Measurements from ENCODE around the gene VPS13D.

VPS13D gene

DNA sequence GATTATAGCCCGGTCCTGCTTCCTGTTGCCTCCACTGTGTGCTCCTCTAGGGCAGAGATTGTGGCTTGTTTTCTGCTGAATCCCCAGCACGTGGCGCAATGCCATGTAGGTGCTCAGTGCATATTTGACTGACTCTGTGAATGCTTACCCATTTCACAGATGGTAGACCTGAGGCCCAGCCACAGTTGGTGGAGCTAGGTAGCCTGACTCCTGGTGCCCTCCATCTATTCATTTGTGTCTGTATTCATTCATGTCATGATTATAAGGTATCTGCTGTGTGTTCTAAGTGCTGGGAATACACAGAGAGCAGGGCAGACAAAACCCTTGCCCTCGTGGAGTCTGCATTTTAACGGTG is 40.5 kb upstream of the VPS13D start:
- Mint-ChIP-seq H3K36me3 (ENCODE audit: low read depth) (peaks cover 88% of the 10 kb centered on the region), H3K27ac (peak overlapping the region; percentile 22), H3K4me3 (no peak overlapping the region), H3K27me3 (no peaks in the 10 kb centered on the region), H3K4me1 (ENCODE audit: low read depth) (peaks cover 94% of the 10 kb centered on the region), H3K9me3 (no peaks in the 10 kb centered on the region)
- intact Hi-C loops (cut with micrococcal nuclease) = no loop called here

DNA sequence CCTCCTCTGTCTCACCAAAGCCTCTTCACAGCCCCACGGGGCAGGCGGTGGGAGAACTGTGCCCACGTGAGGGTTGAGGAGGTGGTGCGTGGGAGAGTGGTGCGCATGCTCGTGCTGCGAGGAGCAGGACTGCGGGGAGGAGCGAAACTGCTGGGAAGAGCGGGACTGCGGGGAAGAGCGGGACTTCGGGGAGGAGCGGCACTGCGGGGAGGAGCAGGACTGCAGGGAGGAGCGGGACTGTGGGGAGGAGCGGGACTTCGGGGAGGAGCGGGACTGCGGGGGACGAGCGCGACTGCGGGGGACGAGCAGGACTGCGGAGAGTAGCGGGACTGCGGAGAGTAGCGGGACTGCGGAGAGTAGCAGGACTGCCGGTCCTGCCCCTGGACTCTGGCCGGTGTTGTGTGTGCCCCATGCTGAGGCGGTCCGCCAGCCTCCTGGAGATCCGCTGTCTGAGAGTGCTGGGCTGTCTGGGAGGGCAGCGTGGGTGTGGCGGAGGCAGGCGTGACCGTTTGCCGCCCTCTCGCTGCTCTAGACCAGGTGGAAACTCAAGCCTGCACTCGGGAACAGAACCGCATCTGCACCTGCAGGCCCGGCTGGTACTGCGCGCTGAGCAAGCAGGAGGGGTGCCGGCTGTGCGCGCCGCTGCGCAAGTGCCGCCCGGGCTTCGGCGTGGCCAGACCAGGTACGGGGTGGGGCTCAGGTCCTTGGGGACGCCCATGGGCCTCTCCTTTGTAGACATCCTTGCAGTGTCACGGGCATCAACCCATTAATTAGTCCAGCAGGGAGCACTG is 38.4 kb upstream of the VPS13D start:
- peak overlapping the region; percentile 75 for H3K27ac Mint-ChIP-seq
- intact Hi-C loops (cut with micrococcal nuclease) = no loop called here
- H3K36me3 Mint-ChIP-seq (ENCODE audit: low read depth) = peaks cover 92% of the 10 kb centered on the region
- no peaks in the 10 kb centered on the region for H3K9me3 Mint-ChIP-seq
- no peak overlapping the region for H3K4me3 Mint-ChIP-seq
- H3K27me3 Mint-ChIP-seq = no peaks in the 10 kb centered on the region
- H3K4me1 Mint-ChIP-seq (ENCODE audit: low read depth) = peaks cover 93% of the 10 kb centered on the region

DNA sequence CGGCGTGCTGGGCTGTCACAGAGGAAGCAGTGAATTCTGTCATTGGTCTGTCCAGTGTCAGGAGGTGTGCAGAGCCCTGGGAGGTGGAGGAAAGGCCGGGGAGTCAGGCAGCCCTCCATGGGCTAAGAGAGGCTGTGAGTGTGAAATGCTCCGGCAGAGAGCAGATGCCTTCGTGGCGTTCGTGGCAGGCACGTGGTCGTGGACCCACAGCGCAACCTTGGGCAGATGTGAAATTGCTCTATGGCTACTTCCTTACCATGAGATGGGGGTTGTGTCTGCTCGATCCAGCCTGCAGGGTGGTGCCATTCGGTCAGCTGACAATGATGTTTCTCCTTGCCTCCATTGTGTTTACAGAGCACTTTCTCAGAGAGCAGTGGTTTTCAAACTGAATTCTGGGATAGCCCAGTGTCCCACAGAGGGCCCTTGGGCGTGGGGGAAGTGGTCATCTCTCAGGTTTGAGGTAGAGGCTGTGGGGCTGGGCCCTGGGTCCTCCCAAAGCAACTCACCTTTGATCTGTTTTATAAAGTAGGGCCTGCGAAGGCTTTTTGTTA is 35.1 kb upstream of the VPS13D start:
- H3K4me3 Mint-ChIP-seq = no peak overlapping the region
- intact Hi-C loops (cut with micrococcal nuclease) = no loop called here
- H3K4me1 Mint-ChIP-seq (ENCODE audit: low read depth) = peaks cover 77% of the 10 kb centered on the region
- peak overlapping the region; percentile 81 for H3K27ac Mint-ChIP-seq
- peaks cover 91% of the 10 kb centered on the region for H3K36me3 Mint-ChIP-seq (ENCODE audit: low read depth)
- H3K9me3 Mint-ChIP-seq = no peaks in the 10 kb centered on the region
- H3K27me3 Mint-ChIP-seq = no peaks in the 10 kb centered on the region

DNA sequence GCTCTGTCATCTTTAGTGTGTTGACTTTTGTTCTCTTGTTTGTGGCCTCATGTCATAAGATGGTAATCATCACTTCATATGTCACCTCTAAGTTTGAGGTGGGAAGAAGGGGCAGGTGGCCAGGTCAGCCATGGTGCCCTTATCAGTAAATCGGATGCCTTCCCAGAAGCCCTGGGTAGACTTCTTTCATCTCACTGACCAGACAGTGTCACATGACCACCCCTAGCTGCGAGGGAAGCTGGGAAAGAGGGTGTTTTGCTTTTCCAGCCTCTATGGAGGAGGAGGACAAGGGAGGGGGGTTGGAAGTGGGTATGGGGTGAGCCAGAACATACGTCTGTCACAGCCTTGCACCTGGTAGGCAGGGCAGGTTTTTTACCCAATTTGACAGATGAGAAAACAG is 34.4 kb upstream of the VPS13D start:
- Mint-ChIP-seq H3K4me1 (ENCODE audit: low read depth) (peaks cover 75% of the 10 kb centered on the region), H3K27ac (peak overlapping the region; percentile 81), H3K27me3 (no peaks in the 10 kb centered on the region), H3K36me3 (ENCODE audit: low read depth) (peaks cover 91% of the 10 kb centered on the region), H3K4me3 (no peak overlapping the region), H3K9me3 (no peaks in the 10 kb centered on the region)
- intact Hi-C loops (cut with micrococcal nuclease) = no loop called here

DNA sequence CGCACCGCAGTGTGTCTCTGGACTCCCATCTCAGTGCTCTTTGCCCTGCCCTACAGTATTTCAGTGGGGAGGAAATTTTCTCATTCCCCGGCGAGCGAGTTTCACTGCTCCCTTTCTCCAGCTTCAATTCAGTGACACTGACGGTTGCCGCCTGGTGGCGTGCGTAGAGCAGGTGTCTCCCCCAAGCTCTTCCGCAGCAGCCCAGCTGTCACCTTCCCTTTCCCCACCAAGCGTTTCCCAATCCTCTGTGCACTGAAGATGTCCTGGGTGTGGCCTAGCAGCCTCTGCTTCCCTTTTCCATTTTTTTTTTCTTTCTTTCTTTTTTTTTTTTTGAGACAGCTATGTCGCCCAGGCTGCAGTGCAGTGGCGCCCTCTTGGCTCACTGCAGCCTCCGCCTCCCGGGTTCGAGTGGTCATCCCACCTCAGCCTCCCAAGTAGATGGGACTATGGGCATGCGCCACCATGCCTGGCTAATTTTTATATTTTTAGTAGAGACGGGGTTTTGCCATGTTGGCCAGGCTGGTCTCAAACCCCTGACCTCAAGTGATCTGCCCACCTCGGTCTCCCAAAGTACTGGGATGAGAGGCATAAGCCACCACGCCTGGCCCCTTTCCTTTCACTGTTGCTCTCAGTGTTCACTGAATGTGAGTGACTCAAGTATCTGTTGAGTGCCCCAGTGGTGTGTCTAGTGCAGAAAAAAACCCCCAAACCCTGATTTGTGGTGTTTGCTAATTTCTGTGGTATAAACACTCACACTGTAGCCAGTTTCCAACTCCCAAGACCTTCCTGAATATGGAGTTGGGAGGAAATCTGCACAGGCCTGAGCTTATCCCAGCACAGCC is 33.0 kb upstream of the VPS13D start:
- Mint-ChIP-seq H3K4me3 (no peak overlapping the region), H3K36me3 (ENCODE audit: low read depth) (peaks cover 91% of the 10 kb centered on the region), H3K9me3 (no peaks in the 10 kb centered on the region)

DNA sequence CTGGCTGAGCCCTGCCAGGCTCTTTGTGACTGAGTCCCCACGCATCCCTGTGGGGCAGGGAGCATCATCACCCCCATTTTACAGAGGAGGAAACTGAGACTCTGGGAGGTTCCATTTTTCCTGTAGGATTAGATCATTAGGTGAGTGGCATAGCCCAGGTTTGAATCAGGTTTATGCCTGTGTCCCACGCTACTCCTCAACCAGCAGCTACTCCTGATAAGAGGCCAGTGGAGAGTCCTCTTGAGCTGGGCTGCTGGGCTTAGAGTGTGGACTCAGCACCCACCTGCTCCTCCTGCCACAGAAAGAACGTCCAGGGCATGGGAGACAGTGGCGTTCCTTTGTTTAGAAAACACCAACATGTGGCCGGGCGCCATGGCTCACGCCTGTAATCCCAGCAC is 32.3 kb upstream of the VPS13D start:
- peaks cover 54% of the 10 kb centered on the region for H3K4me1 Mint-ChIP-seq (ENCODE audit: low read depth)
- no peaks in the 10 kb centered on the region for H3K9me3 Mint-ChIP-seq
- H3K36me3 Mint-ChIP-seq (ENCODE audit: low read depth) = peaks cover 91% of the 10 kb centered on the region
- intact Hi-C loops (cut with micrococcal nuclease) = no loop called here
- H3K27ac Mint-ChIP-seq = peak overlapping the region; percentile 63
- no peaks in the 10 kb centered on the region for H3K27me3 Mint-ChIP-seq
- H3K4me3 Mint-ChIP-seq = no peak overlapping the region

More for the DNA sequence above, 33.0 kb upstream of the VPS13D start:
- H3K27ac Mint-ChIP-seq = peak overlapping the region; percentile 63
- H3K27me3 Mint-ChIP-seq = no peaks in the 10 kb centered on the region
- intact Hi-C loops (cut with micrococcal nuclease) = no loop called here
- peaks cover 60% of the 10 kb centered on the region for H3K4me1 Mint-ChIP-seq (ENCODE audit: low read depth)

DNA sequence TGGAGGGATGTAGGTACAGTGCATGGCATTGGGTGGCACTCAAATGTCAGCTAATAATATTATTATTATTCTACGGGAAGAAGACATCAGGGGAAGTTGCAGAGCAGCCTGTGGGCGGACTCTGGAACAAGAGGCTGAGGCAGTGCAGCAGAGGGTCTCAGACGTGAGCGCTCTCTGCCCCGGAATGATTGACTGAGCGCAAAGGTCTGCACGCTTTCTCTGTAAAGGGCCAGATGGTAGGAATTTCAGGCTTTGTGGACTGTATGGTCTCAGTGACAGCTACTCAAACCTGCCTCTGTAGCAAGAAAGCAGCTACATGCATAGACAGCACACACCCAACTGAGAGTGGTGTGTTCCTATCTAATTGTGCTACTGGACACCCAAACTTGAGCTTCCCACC is 29.6 kb upstream of the VPS13D start:
- peaks cover 27% of the 10 kb centered on the region for H3K4me1 Mint-ChIP-seq (ENCODE audit: low read depth)

DNA sequence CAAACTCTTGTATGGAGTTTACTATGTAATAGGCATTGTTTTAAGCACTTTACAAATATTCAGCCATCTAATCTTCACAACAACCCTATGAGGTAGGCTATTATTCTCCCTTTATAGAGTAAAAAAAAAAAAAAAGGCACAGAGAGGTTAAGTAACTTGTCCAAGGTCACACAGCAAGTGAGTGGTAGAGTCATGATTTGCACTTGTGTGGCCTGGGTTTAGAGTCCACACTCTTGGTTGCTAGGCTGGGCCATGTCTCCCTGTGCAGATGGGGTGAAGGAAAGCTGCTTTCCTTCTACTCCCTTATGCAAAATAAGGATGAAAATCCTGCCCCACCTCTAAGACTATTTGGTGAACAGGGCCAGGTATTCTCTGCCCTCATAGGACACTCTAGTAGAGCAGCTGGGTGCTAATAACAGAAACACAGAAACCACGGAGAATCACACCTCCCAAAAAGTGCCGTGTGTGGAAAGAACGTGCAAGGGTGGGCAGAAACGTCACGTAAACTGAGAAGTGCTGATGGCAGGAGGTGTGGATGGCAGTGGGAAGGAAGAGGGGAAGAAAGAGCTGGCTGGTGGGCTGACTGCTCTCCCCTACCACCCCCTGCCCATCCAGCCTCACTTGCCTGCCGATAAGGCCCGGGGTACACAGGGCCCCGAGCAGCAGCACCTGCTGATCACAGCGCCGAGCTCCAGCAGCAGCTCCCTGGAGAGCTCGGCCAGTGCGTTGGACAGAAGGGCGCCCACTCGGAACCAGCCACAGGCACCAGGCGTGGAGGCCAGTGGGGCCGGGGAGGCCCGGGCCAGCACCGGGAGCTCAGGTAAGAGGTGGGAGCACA is 28.3 kb upstream of the VPS13D start:
- Mint-ChIP-seq H3K36me3 (ENCODE audit: low read depth) (peaks cover 99% of the 10 kb centered on the region), H3K27ac (peak overlapping the region; percentile 16), H3K4me3 (no peak overlapping the region), H3K4me1 (ENCODE audit: low read depth) (peaks cover 16% of the 10 kb centered on the region), H3K9me3 (no peaks in the 10 kb centered on the region), H3K27me3 (no peaks in the 10 kb centered on the region)
- intact Hi-C loops (cut with micrococcal nuclease) = no loop called here

More for the DNA sequence above, 29.6 kb upstream of the VPS13D start:
- Mint-ChIP-seq H3K27me3 (no peaks in the 10 kb centered on the region), H3K36me3 (ENCODE audit: low read depth) (peaks cover 91% of the 10 kb centered on the region), H3K4me3 (no peak overlapping the region), H3K9me3 (no peaks in the 10 kb centered on the region), H3K27ac (no peak overlapping the region)
- intact Hi-C loops (cut with micrococcal nuclease) = no loop called here

DNA sequence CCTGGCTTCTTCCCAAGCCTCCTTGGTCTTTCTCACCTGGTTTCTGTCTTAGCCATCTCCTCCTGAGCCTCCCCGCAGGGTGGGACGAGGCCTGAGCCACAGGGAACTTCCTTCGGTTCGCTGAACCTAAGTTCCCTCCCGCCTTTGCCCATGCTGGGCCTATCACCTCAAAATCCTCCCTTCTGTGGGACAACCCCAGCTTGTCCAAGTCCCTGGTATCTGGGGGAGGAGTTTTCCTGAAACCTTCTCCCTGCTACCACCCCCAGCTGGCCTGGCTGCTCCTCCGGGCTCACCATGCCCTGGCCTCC is 27.7 kb upstream of the VPS13D start:
- H3K27ac Mint-ChIP-seq = no peak overlapping the region
- H3K9me3 Mint-ChIP-seq = no peaks in the 10 kb centered on the region
- peaks cover 100% of the 10 kb centered on the region for H3K36me3 Mint-ChIP-seq (ENCODE audit: low read depth)
- intact Hi-C loops (cut with micrococcal nuclease) = no loop called here
- no peak overlapping the region for H3K4me3 Mint-ChIP-seq
- peaks cover 10% of the 10 kb centered on the region for H3K4me1 Mint-ChIP-seq (ENCODE audit: low read depth)
- H3K27me3 Mint-ChIP-seq = no peaks in the 10 kb centered on the region

DNA sequence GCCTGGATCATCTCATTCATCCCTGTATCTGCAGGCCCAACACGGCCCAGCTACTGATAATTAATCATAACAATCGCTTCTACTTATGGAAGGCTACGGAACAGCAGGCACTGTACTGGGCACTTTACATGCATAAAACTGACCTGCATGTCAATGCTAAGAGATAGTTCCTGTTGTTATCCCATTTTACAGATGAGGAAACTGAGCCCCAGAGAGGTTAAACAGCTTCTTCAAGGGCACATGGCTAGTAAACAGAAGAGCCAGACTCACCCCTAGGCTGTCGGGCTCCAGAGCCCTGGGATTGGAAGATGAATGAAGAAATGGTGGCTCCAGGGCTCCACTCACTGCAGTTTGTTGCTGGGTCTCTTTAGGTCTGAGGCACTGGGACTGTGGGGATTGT is 27.3 kb upstream of the VPS13D start:
- intact Hi-C loops (cut with micrococcal nuclease) = no loop called here
- Mint-ChIP-seq H3K36me3 (ENCODE audit: low read depth) (peaks cover 100% of the 10 kb centered on the region), H3K27ac (no peak overlapping the region), H3K4me3 (no peak overlapping the region), H3K4me1 (ENCODE audit: low read depth) (peaks cover 6% of the 10 kb centered on the region), H3K27me3 (no peaks in the 10 kb centered on the region), H3K9me3 (no peaks in the 10 kb centered on the region)

DNA sequence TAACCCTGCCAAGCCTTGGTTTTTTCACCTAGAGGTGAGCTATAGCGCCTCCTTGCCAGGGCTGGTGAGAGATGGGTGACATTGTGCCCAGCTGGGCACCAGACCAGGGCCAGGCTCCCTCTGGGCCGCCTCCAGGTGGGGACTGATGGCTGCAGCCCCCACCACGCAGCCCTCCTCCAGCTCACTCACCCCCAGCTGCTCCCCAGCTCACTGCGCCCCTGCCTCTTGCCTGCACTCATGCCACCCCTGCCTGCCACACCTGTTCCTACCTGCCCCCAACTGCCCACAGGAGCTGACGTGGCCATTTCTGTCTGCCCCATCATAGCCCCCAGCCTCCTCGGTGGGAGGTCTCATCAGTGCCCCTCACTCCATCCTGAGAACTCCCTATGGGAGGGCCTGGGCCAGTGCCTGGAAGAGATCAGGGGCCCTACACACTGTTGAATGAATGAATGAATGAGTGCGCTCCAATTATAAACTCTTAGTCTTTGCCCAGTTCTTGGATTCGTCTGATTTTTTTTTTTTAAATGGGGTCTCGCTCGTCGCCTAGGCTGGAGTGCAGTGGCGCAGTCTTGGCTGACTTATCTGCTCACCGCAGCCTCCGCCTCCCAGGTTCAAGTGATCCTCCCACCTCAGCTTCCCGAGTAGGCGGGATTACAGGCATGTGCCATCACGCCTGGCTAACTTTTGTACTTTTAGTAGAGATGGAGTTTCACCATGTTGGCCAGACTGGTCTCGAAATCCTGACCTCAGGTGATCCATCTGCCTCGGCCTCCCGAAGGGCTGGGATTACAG is 26.4 kb upstream of the VPS13D start:
- Mint-ChIP-seq H3K4me3 (no peak overlapping the region), H3K9me3 (no peaks in the 10 kb centered on the region), H3K27me3 (no peaks in the 10 kb centered on the region), H3K36me3 (ENCODE audit: low read depth) (peaks cover 100% of the 10 kb centered on the region), H3K4me1 (ENCODE audit: low read depth) (peaks cover 12% of the 10 kb centered on the region), H3K27ac (no peak overlapping the region)
- intact Hi-C loops (cut with micrococcal nuclease) = no loop called here

DNA sequence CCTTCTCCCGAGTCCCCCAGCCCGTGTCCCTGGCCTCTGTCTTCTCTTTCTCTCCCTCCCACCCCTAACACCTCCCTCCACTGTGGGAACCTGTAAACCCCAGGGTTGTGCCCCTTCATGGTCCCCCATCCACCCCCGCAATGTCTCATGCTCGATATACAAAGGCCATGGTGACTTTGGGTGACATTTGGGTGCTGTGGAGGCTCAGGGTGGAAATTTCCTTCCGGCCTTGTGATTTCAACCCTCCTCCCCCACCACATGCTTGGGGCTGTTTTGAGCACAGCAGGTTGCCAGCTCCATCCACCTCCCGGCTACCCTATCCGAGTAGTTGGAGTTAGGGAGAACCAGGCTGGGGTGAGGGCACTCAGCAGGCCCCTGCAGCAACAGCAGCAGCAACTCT is 25.7 kb upstream of the VPS13D start:
- peaks cover 17% of the 10 kb centered on the region for H3K4me1 Mint-ChIP-seq (ENCODE audit: low read depth)
- H3K36me3 Mint-ChIP-seq (ENCODE audit: low read depth) = peaks cover 96% of the 10 kb centered on the region
- H3K9me3 Mint-ChIP-seq = no peaks in the 10 kb centered on the region
- intact Hi-C loops (cut with micrococcal nuclease) = no loop called here
- no peak overlapping the region for H3K27ac Mint-ChIP-seq
- H3K4me3 Mint-ChIP-seq = no peak overlapping the region
- H3K27me3 Mint-ChIP-seq = no peaks in the 10 kb centered on the region

Measured in dendritic cell treated with granulocyte-macrophage colony-stimulating factor and Interleukin-4, amounts not matched to agents 40 ng/mL and 50 ng/mL, for 4 days (primary cell).